Panc1 (cell line): ENCODE data around the gene ADAMTS18. TPM values are rescaled to one million over a fixed set of nuclear protein-coding genes. Genes with fewer than 3 reads are reported as not detected.

Source experiments
- ATAC-seq: fragments of 200-7000 bp; cut with Tn5 transposase; 2 replicates; pipeline ENCODE4 v1.9.1; 2020; ENCODE audit warnings: mild to moderate bottlenecking, moderate library complexity
- BruUV-seq: library from RNA; stranded (reverse); fragments of 400-500 nt; replicated peaks from 2 replicates; lab custom pipeline; 2021; lab: Mats Ljungman, UMichigan
- CTCF ChIA-PET: fragments of 300-600 bp; sonication (Branson Sonifier 250); formaldehyde crosslinking; loops from one replicate; lab custom pipeline; 2022; ENCODE audit warnings: antibody characterized with exemption; lab: Charles Lee
- POLR2A ChIA-PET: fragments of 300-600 bp; sonication (Branson Sonifier 250); formaldehyde crosslinking; loops from one replicate; lab custom pipeline; 2022; ENCODE audit warnings: antibody characterized with exemption; lab: Charles Lee
- DNase-seq: peaks from one replicate; pipeline ENCODE4 v3.0.0-alpha.2; 2010; ENCODE audit warnings: low read depth, low spot score
- H3K27ac ChIP-seq: 2 replicates; pipeline ENCODE4 v1.5.1; 2011; ENCODE audit warnings: mild to moderate bottlenecking, low read length, inconsistent platforms
- H3K27me3 ChIP-seq: fragments of 200-500 bp; sonication (Bioruptor generic); 2 replicates; pipeline ENCODE4 v1.6.0; 2014; ENCODE audit warnings: low read length, inconsistent platforms; ENCODE audit not compliant: control insufficient read depth, insufficient read depth
- H3K36me3 ChIP-seq: fragments of 200-500 bp; sonication (Bioruptor generic); 2 replicates; pipeline ENCODE4 v1.5.1; 2014; ENCODE audit warnings: inconsistent platforms, mild to moderate bottlenecking, low read length, moderate library complexity; ENCODE audit not compliant: control insufficient read depth, insufficient read depth
- H3K4me1 ChIP-seq: 2 replicates; pipeline ENCODE4 v1.5.1; 2011; ENCODE audit warnings: inconsistent platforms, mild to moderate bottlenecking, low read length, moderate library complexity; ENCODE audit not compliant: control insufficient read depth, insufficient read depth
- H3K4me3 ChIP-seq, 2 experiments: 2 replicates each; pipeline ENCODE4 v1.5.1; 2011 to 2012; ENCODE audit warnings: low read depth in 2 of 2, low read length in 2 of 2, mild to moderate bottlenecking in 2 of 2, inconsistent platforms in 1 of 2, moderate library complexity in 1 of 2
- H3K9me3 ChIP-seq: fragments of 200-500 bp; sonication (Bioruptor generic); 2 replicates; pipeline ENCODE4 v1.5.1; 2014; ENCODE audit warnings: low read depth, mild to moderate bottlenecking, inconsistent platforms, low read length, moderate library complexity; ENCODE audit not compliant: control insufficient read depth, insufficient read depth
- CTCF ChIP-seq: fragments of 450-650 bp; IDR thresholded peaks from 2 replicates; pipeline ENCODE4 v1.5.1; 2017; ENCODE audit warnings: mild to moderate bottlenecking
- POLR2AphosphoS5 ChIP-seq: IDR thresholded peaks from 2 replicates; pipeline ENCODE4 v1.6.1; 2012; ENCODE audit warnings: mild to moderate bottlenecking, low read depth, low read length, moderate library complexity
- REST ChIP-seq, 2 experiments: IDR thresholded peaks; 2 replicates each; pipeline ENCODE4 v1.6.1; 2011 to 2012; ENCODE audit warnings: low read depth in 2 of 2, control low read depth in 1 of 2, low read length in 1 of 2, mild to moderate bottlenecking in 1 of 2, moderate library complexity in 1 of 2; ENCODE audit not compliant: insufficient read depth in 1 of 2
- SIN3A ChIP-seq: IDR thresholded peaks from 2 replicates; pipeline ENCODE4 v1.6.1; 2012; ENCODE audit warnings: low read depth, mild to moderate bottlenecking, low read length, moderate library complexity, borderline replicate concordance; ENCODE audit not compliant: insufficient read depth
- TCF7L2 ChIP-seq: IDR thresholded peaks from 2 replicates; pipeline ENCODE4 v1.6.1; 2011; ENCODE audit warnings: mild to moderate bottlenecking, low read depth, low read length, inconsistent platforms
- in situ Hi-C: cut with HindIII; loops from 2 replicates; pipeline ENCODE4 v1.10.0; 2016; ENCODE audit warnings: low sequenced_read_pairs, low pct_unique_long_range_greater_than_20kb
- intact Hi-C: fragments of 100-400 bp; cut with micrococcal nuclease; formaldehyde crosslinking; loops from one replicate; pipeline ENCODE4 v1.10.0; 2022; ENCODE audit not compliant: unreplicated experiment
- total RNA-seq: library from RNA; stranded (reverse); gene quantifications from one replicate; pipeline ENCODE4 v1.2.1, GENCODE V29; 2021; ENCODE audit not compliant: unreplicated experiment

Gene ADAMTS18
- total RNA-seq, 1 experiment from 2014 or later = not detected

GRCh38 chr16:77364770-77365169, 70.1 kb downstream of the ADAMTS18 start:
- ChIA-PET POLR2A (no interaction called here), CTCF (no interaction called here)
- no TSS peak for BruUV-seq
- H3K36me3 ChIP-seq = no peaks in the 10 kb centered on the region
- in situ Hi-C loops (no loop called here), intact Hi-C loops (no loop called here)
- ATAC-seq = no peak
- no peaks in the 10 kb centered on the region for H3K27me3 ChIP-seq
- H3K9me3 ChIP-seq = no peaks in the 10 kb centered on the region
- H3K27ac ChIP-seq = no peak overlapping the region
- no peak for DNase-seq
- TF ChIP-seq TCF7L2 (no peak), CTCF (no peak), POLR2AphosphoS5 (no peak), SIN3A (no peak), REST (IDR thresholded peaks at IDR 0.05; ENCODE audit: insufficient read depth in 1 of 2, low read depth in 2 of 2, low read length in 1 of 2) (no peak)
- peaks cover 1% of the 10 kb centered on the region for H3K4me1 ChIP-seq
- H3K4me3 ChIP-seq = no peak overlapping the region

DNA sequence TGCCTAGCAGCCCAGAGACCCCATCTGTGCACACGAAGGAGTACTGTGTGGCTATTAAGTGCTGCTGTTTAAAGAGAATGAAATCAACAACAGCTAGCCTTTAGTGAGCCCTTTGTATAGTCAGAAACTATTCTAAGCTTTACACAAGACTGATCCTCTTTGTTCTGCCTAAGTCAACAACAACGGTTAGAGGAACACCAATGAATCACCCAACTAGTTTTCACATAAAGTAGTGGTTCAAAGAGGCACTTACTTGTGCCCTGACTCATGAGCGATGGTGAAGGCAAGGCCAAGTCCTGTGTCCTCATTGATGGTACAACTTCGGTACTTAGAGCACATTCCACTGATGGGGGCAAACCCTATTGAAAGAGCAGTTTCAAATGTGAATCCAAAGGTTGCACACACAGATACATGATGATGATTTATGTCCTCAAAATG, 75.8 kb downstream of the ADAMTS18 start:
- intact Hi-C loops = no loop called here
- H3K4me1 ChIP-seq = peaks cover 18% of the 10 kb centered on the region
- BruUV-seq = no TSS peak
- no peaks in the 10 kb centered on the region for H3K36me3 ChIP-seq
- H3K27me3 ChIP-seq = no peaks in the 10 kb centered on the region
- no peaks in the 10 kb centered on the region for H3K9me3 ChIP-seq
- TF ChIP-seq POLR2AphosphoS5 = peak; percentile 77; the same call in 1 of the 2 replicates
- TF ChIP-seq SIN3A = no peak
- peak; percentile 98 for TF ChIP-seq TCF7L2
- no peak for TF ChIP-seq REST (IDR thresholded peaks at IDR 0.05; ENCODE audit: insufficient read depth in 1 of 2, low read depth in 2 of 2, low read length in 1 of 2)
- no peak for TF ChIP-seq CTCF
- in situ Hi-C loops = loop anchor here (10.0 kb wide), 1 partner anchor 226 kb away; no protein-coding TSS in a partner anchor
- DNase-seq (peak; percentile 58), ATAC-seq (peak; percentile 99)
- POLR2A ChIA-PET = no interaction called here
- H3K4me3 ChIP-seq = no peak overlapping the region
- CTCF ChIA-PET = no interaction called here
- peak overlapping the region; percentile 89 for H3K27ac ChIP-seq
